Upper lobe of left lung (tissue), 6 donors: ENCODE data around the gene SORCS3. TPM values are rescaled to one million over a fixed set of nuclear protein-coding genes. Genes with fewer than 3 reads are reported as not detected.

Experiments used
- ATAC-seq, 2 donors: fragments of 200-7000 bp; cut with Tn5 transposase; one replicate each; pipeline ENCODE4 v1.9.1; 2022; ENCODE audit warnings: mild to moderate bottlenecking in 2 of 2, moderate library complexity in 2 of 2; ENCODE audit not compliant: low FRiP score in 2 of 2
- DNase-seq, 2 donors: peaks; one replicate each; pipeline ENCODE4 v3.0.0-alpha.2; 2019 to 2020
- H3K27ac ChIP-seq, 4 donors: fragments of 200-600 bp; sonication (generic); one replicate each; pipeline ENCODE4 v1.5.1; 2016 to 2019
- H3K27me3 ChIP-seq, 4 donors: fragments of 200-600 bp; sonication (generic); one replicate each; pipeline ENCODE4 v1.5.1; 2017 to 2019
- H3K36me3 ChIP-seq, 4 donors: fragments of 200-600 bp; sonication (generic); one replicate each; pipeline ENCODE4 v1.5.1; 2016 to 2019
- H3K4me1 ChIP-seq, 4 donors: fragments of 200-600 bp; sonication (generic); one replicate each; pipeline ENCODE4 v1.5.1; 2018 to 2019
- H3K4me3 ChIP-seq, 4 donors: fragments of 200-600 bp; sonication (generic); one replicate each; pipeline ENCODE4 v1.5.1; 2017 to 2019; ENCODE audit warnings: mild to moderate bottlenecking in 2 of 4, moderate library complexity in 1 of 4
- H3K9me3 ChIP-seq, 4 donors: fragments of 200-600 bp; sonication (generic); one replicate each; pipeline ENCODE4 v1.5.1; 2018 to 2019
- CTCF ChIP-seq, 6 experiments: fragments of 450-650 bp in 4 of 6; fragments of 200-600 bp in 2 of 6; sonication (generic) in 2 of 6; IDR thresholded peaks; one replicate each; pipeline ENCODE4 v1.5.1; 2016 to 2019; ENCODE audit warnings: antibody characterized with exemption in 6 of 6
- EP300 ChIP-seq, 4 donors: sonication (generic); formaldehyde crosslinking; IDR thresholded peaks; one replicate each; pipeline ENCODE4 v1.5.1; 2017; ENCODE audit warnings: antibody characterized with exemption in 4 of 4, control low read depth in 2 of 4
- POLR2A ChIP-seq, 4 donors: fragments of 450-650 bp; IDR thresholded peaks; one replicate each; pipeline ENCODE4 v1.5.1; 2016 to 2017; ENCODE audit warnings: antibody characterized with exemption in 4 of 4, mild to moderate bottlenecking in 2 of 4
- POLR2AphosphoS5 ChIP-seq, 2 donors: sonication (generic); formaldehyde crosslinking; IDR thresholded peaks; one replicate each; pipeline ENCODE4 v1.5.1; 2017; ENCODE audit warnings: antibody characterized with exemption in 2 of 2
- WGBS, 2 donors: methylation state at CpG; one replicate each; pipeline ENCODE4 v1.1.5; 2017 to 2018; 5-methylcytosine and 5-hydroxymethylcytosine counted together
- total RNA-seq, 6 donors: library from RNA; depleted of rRNA in 4 of 6; stranded (reverse); fragments of >200 nt in 4 of 6; gene quantifications; one replicate each; pipeline versions ENCODE4 v1.1.0 to v1.2.1, GENCODE V29; 2016 to 2021
- donor health status: DM: no; HTN: no; CAD: no; lungs with moderate emphysema.
- donor health status: DM: no; HTN: yes; CAD: no; lungs with severe emphysema.

Gene SORCS3
- total RNA-seq, 6 donors from 2014 or later, result not detected

GRCh38 chr10:104659809-104660208 lies 18.7 kb downstream of the SORCS3 start:
- H3K9me3 ChIP-seq, result no peaks in the 10 kb centered on the region
- DNase-seq, result no peak
- H3K4me3 ChIP-seq, result no peak overlapping the region
- TF ChIP-seq POLR2A (IDR thresholded peaks at IDR 0.05) (no peak), POLR2AphosphoS5 (IDR thresholded peaks at IDR 0.05) (no peak), EP300 (IDR thresholded peaks at IDR 0.05) (no peak), CTCF (IDR thresholded peaks at IDR 0.05) (no peak)
- no peak overlapping the region for H3K27ac ChIP-seq
- H3K27me3 ChIP-seq, result no peaks in the 10 kb centered on the region
- WGBS, 2 donors, result 53% methylated on average over 4 of the region's 4 CpGs
- no peak for ATAC-seq
- H3K36me3 ChIP-seq, result no peaks in the 10 kb centered on the region
- H3K4me1 ChIP-seq, result no peaks in the 10 kb centered on the region

- DNase-seq, result no peak
- no peaks in the 10 kb centered on the region for H3K4me1 ChIP-seq
- no peak for ATAC-seq
- no peaks in the 10 kb centered on the region for H3K9me3 ChIP-seq
- H3K36me3 ChIP-seq, result no peaks in the 10 kb centered on the region
- H3K27ac ChIP-seq, result no peak overlapping the region
- no peak overlapping the region for H3K4me3 ChIP-seq
- 73 to 74% methylated on average over 5 of the region's 5 CpGs for WGBS, 2 donors
- TF ChIP-seq POLR2AphosphoS5 (IDR thresholded peaks at IDR 0.05) (no peak), CTCF (IDR thresholded peaks at IDR 0.05) (no peak), POLR2A (IDR thresholded peaks at IDR 0.05) (no peak)
- H3K27me3 ChIP-seq, result no peaks in the 10 kb centered on the region
These were observed 22.0 kb downstream of the SORCS3 start for GRCh38 chr10:104663076-104663475.

GRCh38 chr10:104663563-104663962 lies 22.5 kb downstream of the SORCS3 start:
- Histone ChIP-seq H3K4me3 (no peak overlapping the region), H3K4me1 (no peaks in the 10 kb centered on the region), H3K9me3 (no peaks in the 10 kb centered on the region), H3K27ac (no peak overlapping the region), H3K27me3 (no peaks in the 10 kb centered on the region), H3K36me3 (no peaks in the 10 kb centered on the region)
- 84 to 86% methylated on average over 3 of the region's 3 CpGs for WGBS, 2 donors
- ATAC-seq (no peak), DNase-seq (no peak)
- TF ChIP-seq POLR2AphosphoS5 (IDR thresholded peaks at IDR 0.05), result no peak

- Histone ChIP-seq H3K4me3 (no peak overlapping the region), H3K9me3 (no peaks in the 10 kb centered on the region), H3K36me3 (no peaks in the 10 kb centered on the region), H3K27ac (no peak overlapping the region), H3K4me1 (no peaks in the 10 kb centered on the region), H3K27me3 (no peaks in the 10 kb centered on the region)
- no peak for ATAC-seq
- no peak for TF ChIP-seq CTCF (IDR thresholded peaks at IDR 0.05)
- TF ChIP-seq POLR2A (IDR thresholded peaks at IDR 0.05), result no peak
- no peak for TF ChIP-seq EP300 (IDR thresholded peaks at IDR 0.05)
- no peak for TF ChIP-seq POLR2AphosphoS5 (IDR thresholded peaks at IDR 0.05)
- 69 to 74% methylated on average over 5 of the region's 5 CpGs for WGBS, 2 donors
- DNase-seq, result no peak
These were observed 23.1 kb downstream of the SORCS3 start for GRCh38 chr10:104664205-104664604.

- ATAC-seq (no peak), DNase-seq (no peak)
- no peaks in the 10 kb centered on the region for H3K4me1 ChIP-seq
- no peaks in the 10 kb centered on the region for H3K27me3 ChIP-seq
- no peaks in the 10 kb centered on the region for H3K9me3 ChIP-seq
- H3K36me3 ChIP-seq, result no peaks in the 10 kb centered on the region
- no peak for TF ChIP-seq POLR2AphosphoS5 (IDR thresholded peaks at IDR 0.05)
- TF ChIP-seq EP300 (IDR thresholded peaks at IDR 0.05), result no peak
- 78 to 86% methylated on average over 4 of the region's 4 CpGs for WGBS, 2 donors
- H3K27ac ChIP-seq, result no peak overlapping the region
- no peak overlapping the region for H3K4me3 ChIP-seq
These were observed 24.1 kb downstream of the SORCS3 start for GRCh38 chr10:104665174-104665573.

GRCh38 chr10:104666106-104666505 lies 25.0 kb downstream of the SORCS3 start:
- Histone ChIP-seq H3K27me3 (no peaks in the 10 kb centered on the region), H3K27ac (no peak overlapping the region), H3K9me3 (no peaks in the 10 kb centered on the region), H3K4me3 (no peak overlapping the region), H3K36me3 (no peaks in the 10 kb centered on the region), H3K4me1 (no peaks in the 10 kb centered on the region)
- ATAC-seq (no peak), DNase-seq (no peak)
- TF ChIP-seq POLR2A (IDR thresholded peaks at IDR 0.05), result no peak
- no peak for TF ChIP-seq POLR2AphosphoS5 (IDR thresholded peaks at IDR 0.05)
- TF ChIP-seq CTCF (IDR thresholded peaks at IDR 0.05), result no peak
- TF ChIP-seq EP300 (IDR thresholded peaks at IDR 0.05), result no peak
- WGBS, 2 donors, result 86 to 91% methylated on average over 5 of the region's 5 CpGs
